Measurements from ENCODE around the gene NAMPT. TPM values are rescaled to one million over a fixed set of nuclear protein-coding genes. Genes with fewer than 3 reads are reported as not detected.

Gene NAMPT
- total and polyA plus RNA-seq, 9 of the 15 experiments (the other 6 are each of a cell fraction or from before 2014, with no cell fraction given) = 41.1 to 160 (median 106) TPM

DNA sequence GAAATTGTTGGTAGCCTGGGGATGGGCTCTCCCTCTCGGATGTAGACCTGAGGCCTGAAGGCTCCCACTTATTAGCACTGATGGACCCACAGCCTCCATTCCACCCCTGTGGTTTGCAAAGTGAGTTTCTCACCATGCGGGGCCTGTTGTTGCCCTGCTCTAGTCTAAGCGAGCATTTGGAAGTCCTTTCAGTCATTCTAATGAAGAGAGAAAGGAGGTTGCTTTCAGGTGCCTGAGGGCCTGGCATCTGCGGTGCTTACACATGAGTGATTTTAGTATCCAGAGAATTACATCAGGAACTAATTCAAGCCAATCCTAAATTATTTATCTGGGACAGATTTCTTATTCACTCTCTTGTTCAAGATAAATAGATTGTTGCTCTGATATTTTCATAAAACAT is 61.6 kb downstream of the NAMPT start:
- Histone ChIP-seq H3K4me2 (ENCODE audit: insufficient read depth, low read length) (no peak overlapping the region), H3K9me3 (replicated peaks; ENCODE audit: control insufficient read depth, insufficient read depth, low read depth, low read length) (no peaks in the 10 kb centered on the region), H3K27ac (ENCODE audit: extremely low read depth, low read depth, low read length) (no peak overlapping the region), H3K9me1 (ENCODE audit: control insufficient read depth, insufficient read depth, low read length) (no peaks in the 10 kb centered on the region), H3K9ac (ENCODE audit: insufficient read depth in 1 of 2, low read depth in 2 of 2, low read length in 2 of 2) (no peak overlapping the region), H3K36me3 (ENCODE audit: control insufficient read depth, insufficient read depth, low read length) (no peaks in the 10 kb centered on the region), H3K4me3 (no peak overlapping the region), H3K27me3 (ENCODE audit: control insufficient read depth in 2 of 2, insufficient read depth in 2 of 2, low read length in 2 of 2) (no peaks in the 10 kb centered on the region), H3K4me1 (replicated peaks in 1 of 2; ENCODE audit: control insufficient read depth in 2 of 2, insufficient read depth in 2 of 2, low read length in 2 of 2) (no peaks in the 10 kb centered on the region; a peak in 1 of 5 replicates), H4K20me1 (replicated peaks; ENCODE audit: control insufficient read depth, insufficient read depth, low read length) (no peaks in the 10 kb centered on the region), H2AFZ (ENCODE audit: low read depth, low read length) (no peak overlapping the region), H3K79me2 (ENCODE audit: control insufficient read depth, insufficient read depth, low read length) (no peaks in the 10 kb centered on the region)
- ChIA-PET POLR2A (interaction anchor here (0.9 to 1.1 kb wide), 2 partner anchors 8 to 14 kb away, joined by 3 to 6 read pairs; no protein-coding TSS in a partner anchor), CTCF (ENCODE audit: low intra/inter-chr PET ratio) (no interaction called here)
- in situ Hi-C loops (cut with MboI) = no loop called here
- no peak for FAIRE-seq
- no peak for DNase-seq (ENCODE audit: extremely low read depth in 1 of 4, low spot score in 3 of 4)
- 66% methylated on average over 4 of the region's 4 CpGs for WGBS (ENCODE audit: insufficient coverage, low coverage, missing lambda C conversion rate)
- no peak for ATAC-seq
- 0 out of 2 replicates have a peak, but pooled peaks have one; percentile 34 for TF ChIP-seq ELF1 (tag; IDR thresholded peaks at IDR 0.05)
- TF ChIP-seq, protein P1, sequence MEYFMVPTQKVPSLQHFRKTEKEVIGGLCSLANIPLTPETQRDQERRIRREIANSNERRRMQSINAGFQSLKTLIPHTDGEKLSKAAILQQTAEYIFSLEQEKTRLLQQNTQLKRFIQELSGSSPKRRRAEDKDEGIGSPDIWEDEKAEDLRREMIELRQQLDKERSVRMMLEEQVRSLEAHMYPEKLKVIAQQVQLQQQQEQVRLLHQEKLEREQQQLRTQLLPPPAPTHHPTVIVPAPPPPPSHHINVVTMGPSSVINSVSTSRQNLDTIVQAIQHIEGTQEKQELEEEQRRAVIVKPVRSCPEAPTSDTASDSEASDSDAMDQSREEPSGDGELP (CRISPR knock-in tag; IDR thresholded peaks at IDR 0.05; ENCODE audit: borderline replicate concordance) = no peak
- no peak for TF ChIP-seq POLR2AphosphoS5 (IDR thresholded peaks at IDR 0.05; ENCODE audit: control insufficient read depth, insufficient read depth, low read depth, low read length)
- intact Hi-C loops (cut with micrococcal nuclease) = loop anchor here (5.0 kb wide), 1 partner anchor 36 kb away; no protein-coding TSS in a partner anchor
- BruUV-seq (replicated peaks) = no TSS peak

DNA sequence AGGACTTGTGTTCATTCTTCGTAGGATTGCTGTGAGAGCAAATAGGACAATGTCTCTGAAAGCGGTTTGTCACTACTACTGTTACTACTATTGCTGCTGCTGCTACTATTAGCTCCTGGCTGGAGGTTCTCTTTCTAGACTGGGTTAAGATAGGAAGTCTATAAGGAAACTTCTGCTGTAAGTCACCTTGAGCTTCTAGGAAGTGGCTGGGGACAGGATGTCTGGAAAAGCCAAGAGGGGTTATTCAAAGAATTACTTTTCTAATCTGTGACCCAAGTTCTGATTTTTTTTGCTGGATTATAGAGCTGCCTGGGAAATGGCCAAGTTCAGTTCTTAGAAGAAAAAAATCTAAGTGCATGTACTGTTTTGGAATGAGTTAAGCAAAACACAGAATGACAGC is 62.2 kb downstream of the NAMPT start:
- H3K4me3 ChIP-seq = no peak overlapping the region
- H4K20me1 ChIP-seq (replicated peaks; ENCODE audit: control insufficient read depth, insufficient read depth, low read length) = no peaks in the 10 kb centered on the region
- H3K27me3 ChIP-seq (ENCODE audit: control insufficient read depth in 2 of 2, insufficient read depth in 2 of 2, low read length in 2 of 2) = no peaks in the 10 kb centered on the region
- no TSS peak for BruUV-seq (replicated peaks)
- H3K9me3 ChIP-seq (replicated peaks; ENCODE audit: control insufficient read depth, insufficient read depth, low read depth, low read length) = no peaks in the 10 kb centered on the region
- H3K36me3 ChIP-seq (ENCODE audit: control insufficient read depth, insufficient read depth, low read length) = no peaks in the 10 kb centered on the region
- H3K27ac ChIP-seq (ENCODE audit: extremely low read depth, low read depth, low read length) = no peak overlapping the region
- intact Hi-C loops (cut with micrococcal nuclease) (loop anchor here (5.0 kb wide), 1 partner anchor 35 kb away; no protein-coding TSS in a partner anchor), in situ Hi-C loops (cut with MboI) (no loop called here)
- ChIA-PET POLR2A (interaction anchor here (0.6 to 1.1 kb wide), 5 partner anchors 9 to 526 kb away, joined by 3 to 6 read pairs (median 3); no protein-coding TSS in a partner anchor), CTCF (ENCODE audit: low intra/inter-chr PET ratio) (no interaction called here)
- no peaks in the 10 kb centered on the region for H3K79me2 ChIP-seq (ENCODE audit: control insufficient read depth, insufficient read depth, low read length)
- FAIRE-seq (no peak), ATAC-seq (no peak), DNase-seq (ENCODE audit: extremely low read depth in 1 of 4, low spot score in 3 of 4) (no peak)
- H2AFZ ChIP-seq (ENCODE audit: low read depth, low read length) = 0 out of 2 replicates have a peak overlapping the region, but pooled peaks have one; percentile 7
- TF ChIP-seq NFIC (IDR thresholded peaks at IDR 0.05) = no peak
- TF ChIP-seq ESRRA (IDR thresholded peaks at IDR 0.05; ENCODE audit: borderline replicate concordance, low read depth) = peak; percentile 88
- no peaks in the 10 kb centered on the region for H3K9me1 ChIP-seq (ENCODE audit: control insufficient read depth, insufficient read depth, low read length)
- H3K9ac ChIP-seq (ENCODE audit: insufficient read depth in 1 of 2, low read depth in 2 of 2, low read length in 2 of 2) = no peak overlapping the region
- no peak overlapping the region for H3K4me2 ChIP-seq (ENCODE audit: insufficient read depth, low read length)
- WGBS (ENCODE audit: insufficient coverage, low coverage, missing lambda C conversion rate) = 20% methylated on average over 2 of the region's 2 CpGs
- peaks cover 0 to 2% of the 10 kb centered on the region in 2 experiments; a peak in 3 of 5 replicates for H3K4me1 ChIP-seq (replicated peaks in 1 of 2; ENCODE audit: control insufficient read depth in 2 of 2, insufficient read depth in 2 of 2, low read length in 2 of 2)

Data from K562 (cell line).